DMS153 (cell line): ENCODE measurements around the gene KIZ.

Experiments used
- DNase-seq: peaks from one replicate; lab custom pipeline; 2025; lab: John Stamatoyannopoulos, UW

The KIZ gene

GRCh38 chr20:21179757-21180156 lies 53.9 kb downstream of the KIZ start:
- no peak for DNase-seq

GRCh38 chr20:21180248-21180647 lies 54.4 kb downstream of the KIZ start:
- DNase-seq: no peak

- DNase-seq: no peak
These were observed 55.1 kb downstream of the KIZ start for GRCh38 chr20:21181028-21181427.

- DNase-seq: no peak
These were observed 57.1 kb downstream of the KIZ start for GRCh38 chr20:21182832-21183563.

- DNase-seq: no peak
These were observed 57.8 kb downstream of the KIZ start for GRCh38 chr20:21183722-21184121.

GRCh38 chr20:21184819-21185218 lies 58.9 kb downstream of the KIZ start:
- no peak for DNase-seq

- DNase-seq: no peak
These were observed 60.0 kb downstream of the KIZ start for GRCh38 chr20:21185849-21186248.

GRCh38 chr20:21189761-21190523 lies 64.1 kb downstream of the KIZ start:
- peak; percentile 5 for DNase-seq

GRCh38 chr20:21190869-21191268 lies 65.0 kb downstream of the KIZ start:
- no peak for DNase-seq

- DNase-seq: no peak
These were observed 66.0 kb downstream of the KIZ start for GRCh38 chr20:21191839-21192238.

- no peak for DNase-seq
These were observed 76.4 kb downstream of the KIZ start for GRCh38 chr20:21202259-21202658.

GRCh38 chr20:21203088-21203656 lies 77.3 kb downstream of the KIZ start:
- no peak for DNase-seq

- no peak for DNase-seq
These were observed 80.7 kb downstream of the KIZ start for GRCh38 chr20:21206584-21206983.

- DNase-seq: peak; percentile 39
These were observed 83.1 kb downstream of the KIZ start for GRCh38 chr20:21208999-21209398.

- no peak for DNase-seq
These were observed 83.8 kb downstream of the KIZ start for GRCh38 chr20:21209668-21210067.

GRCh38 chr20:21213691-21214090 lies 87.8 kb downstream of the KIZ start:
- no peak for DNase-seq

GRCh38 chr20:21214431-21214830 lies 88.5 kb downstream of the KIZ start:
- no peak for DNase-seq

GRCh38 chr20:21219686-21220085 lies 93.8 kb downstream of the KIZ start:
- DNase-seq: no peak

GRCh38 chr20:21224217-21224616 lies 98.3 kb downstream of the KIZ start:
- DNase-seq: no peak

GRCh38 chr20:21225215-21225947 lies 99.5 kb downstream of the KIZ start:
- DNase-seq: no peak

- no peak for DNase-seq
These were observed 102.6 kb downstream of the KIZ start for GRCh38 chr20:21228511-21228910.

- no peak for DNase-seq
These were observed 103.3 kb downstream of the KIZ start for GRCh38 chr20:21229163-21229562.

- no peak for DNase-seq
These were observed 104.3 kb downstream of the KIZ start for GRCh38 chr20:21230220-21230619.
